HCT116 (cell line): ENCODE results near the gene CSF2RB.

Source experiments
- ELF1 ChIP-seq: IDR thresholded peaks from 2 replicates; pipeline ENCODE4 v1.6.1; 2012; ENCODE audit warnings: low read depth, borderline replicate concordance
- FOSL1 ChIP-seq: IDR thresholded peaks from 2 replicates; pipeline ENCODE4 v1.6.1; 2012; ENCODE audit warnings: low read depth
- JUND ChIP-seq: IDR thresholded peaks from 2 replicates; pipeline ENCODE4 v1.6.1; 2012
- POLR2A ChIP-seq: IDR thresholded peaks from 2 replicates; pipeline ENCODE4 v1.7.0; 2011; ENCODE audit warnings: borderline replicate concordance; ENCODE audit not compliant: insufficient read depth, insufficient read length; ENCODE audit errors: extremely low read depth
- TF ChIP-seq, protein P1 (sequence below), 3 experiments: fragments of 200-600 bp in 1 of 3; sonication (generic) in 1 of 3; IDR thresholded peaks in 2 of 3; conservative IDR thresholded peaks in 1 of 3; 2 replicates each; pipeline ENCODE4 v1.5.1; 2012 to 2017; ENCODE audit warnings: low read depth in 2 of 3, low read length in 2 of 3, antibody characterized with exemption in 1 of 3, borderline replicate concordance in 1 of 3, control low read depth in 1 of 3, mild to moderate bottlenecking in 1 of 3, mixed read lengths in 1 of 3, mixed run types in 1 of 3, moderate library complexity in 1 of 3; ENCODE audit not compliant: insufficient read depth in 1 of 3

DNA sequence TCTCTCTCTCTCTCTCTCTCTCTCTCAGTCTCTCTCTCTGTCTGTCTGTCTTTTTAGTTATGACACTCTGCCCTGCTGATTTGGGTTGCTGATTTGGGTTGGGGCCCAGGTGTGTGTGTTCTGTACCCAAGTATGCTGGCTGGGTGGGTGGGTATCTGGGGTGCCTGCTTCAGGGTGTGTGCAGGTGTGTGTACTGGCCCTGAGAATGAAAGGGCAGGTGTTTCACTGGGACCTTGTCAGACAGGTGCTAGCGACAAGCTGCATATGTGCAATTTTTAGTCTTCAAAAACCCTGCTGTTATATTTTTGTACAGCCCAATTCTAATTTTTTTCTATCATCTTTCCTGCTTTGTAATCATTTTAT is 943 bp downstream of the CSF2RB start:
- no peak for TF ChIP-seq ELF1
- TF ChIP-seq, protein P1, sequence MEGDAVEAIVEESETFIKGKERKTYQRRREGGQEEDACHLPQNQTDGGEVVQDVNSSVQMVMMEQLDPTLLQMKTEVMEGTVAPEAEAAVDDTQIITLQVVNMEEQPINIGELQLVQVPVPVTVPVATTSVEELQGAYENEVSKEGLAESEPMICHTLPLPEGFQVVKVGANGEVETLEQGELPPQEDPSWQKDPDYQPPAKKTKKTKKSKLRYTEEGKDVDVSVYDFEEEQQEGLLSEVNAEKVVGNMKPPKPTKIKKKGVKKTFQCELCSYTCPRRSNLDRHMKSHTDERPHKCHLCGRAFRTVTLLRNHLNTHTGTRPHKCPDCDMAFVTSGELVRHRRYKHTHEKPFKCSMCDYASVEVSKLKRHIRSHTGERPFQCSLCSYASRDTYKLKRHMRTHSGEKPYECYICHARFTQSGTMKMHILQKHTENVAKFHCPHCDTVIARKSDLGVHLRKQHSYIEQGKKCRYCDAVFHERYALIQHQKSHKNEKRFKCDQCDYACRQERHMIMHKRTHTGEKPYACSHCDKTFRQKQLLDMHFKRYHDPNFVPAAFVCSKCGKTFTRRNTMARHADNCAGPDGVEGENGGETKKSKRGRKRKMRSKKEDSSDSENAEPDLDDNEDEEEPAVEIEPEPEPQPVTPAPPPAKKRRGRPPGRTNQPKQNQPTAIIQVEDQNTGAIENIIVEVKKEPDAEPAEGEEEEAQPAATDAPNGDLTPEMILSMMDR (IDR thresholded peaks at IDR 0.05 in 2 of 3, conservative IDR thresholded peaks at IDR 0.05 in 1 of 3; ENCODE audit: borderline replicate concordance in 1 of 3, insufficient read depth in 1 of 3, low read depth in 2 of 3, low read length in 2 of 3): no peak
- TF ChIP-seq FOSL1: no peak
- no peak for TF ChIP-seq JUND
- no peak for TF ChIP-seq POLR2A
